H9 (cell line): ENCODE results near the gene PCNX2. TPM values are rescaled to one million over a fixed set of nuclear protein-coding genes. Genes with fewer than 3 reads are reported as not detected.

Experiments used
- DNase-seq: peaks from one replicate; pipeline ENCODE4 v3.0.0-alpha.2; 2017
- H2AFZ ChIP-seq: one replicate; pipeline ENCODE4 v1.6.1; 2013; ENCODE audit warnings: mild to moderate bottlenecking, low read length, control low read depth, moderate library complexity
- H2AK5ac ChIP-seq: 2 replicates; pipeline ENCODE4 v1.6.1; 2013; ENCODE audit warnings: low read length, control low read depth, mixed read lengths; ENCODE audit not compliant: insufficient read length
- H2BK120ac ChIP-seq: one replicate; pipeline ENCODE4 v1.6.1; 2013; ENCODE audit warnings: low read depth, mild to moderate bottlenecking, low read length, control low read depth, inconsistent platforms; ENCODE audit not compliant: poor library complexity, severe bottlenecking
- H2BK12ac ChIP-seq: 2 replicates; pipeline ENCODE4 v1.6.1; 2013; ENCODE audit warnings: low read length, control low read depth, mixed read lengths, low read depth; ENCODE audit not compliant: insufficient read length
- H2BK15ac ChIP-seq: 2 replicates; pipeline ENCODE4 v1.6.1; 2013; ENCODE audit warnings: low read depth, low read length, control low read depth
- H2BK20ac ChIP-seq: one replicate; pipeline ENCODE4 v1.6.1; 2013; ENCODE audit warnings: low read depth, mild to moderate bottlenecking, low read length, control low read depth, inconsistent platforms; ENCODE audit not compliant: poor library complexity, severe bottlenecking
- H2BK5ac ChIP-seq: 2 replicates; pipeline ENCODE4 v1.6.1; 2013; ENCODE audit warnings: low read length, control low read depth, mixed read lengths; ENCODE audit not compliant: insufficient read length
- H3K14ac ChIP-seq: 2 replicates; pipeline ENCODE4 v1.6.1; 2013; ENCODE audit warnings: low read length, control low read depth; ENCODE audit not compliant: insufficient read depth
- H3K18ac ChIP-seq: 2 replicates; pipeline ENCODE4 v1.6.1; 2013; ENCODE audit warnings: low read depth, mild to moderate bottlenecking, mixed read lengths, low read length, control low read depth; ENCODE audit not compliant: insufficient read length
- H3K23ac ChIP-seq: 2 replicates; pipeline ENCODE4 v1.6.1; 2013; ENCODE audit warnings: low read length, control low read depth, mixed read lengths, low read depth; ENCODE audit not compliant: insufficient read length
- H3K23me2 ChIP-seq: 2 replicates; pipeline ENCODE4 v1.6.1; 2013; ENCODE audit warnings: low read depth, mild to moderate bottlenecking, mixed read lengths, low read length, control low read depth; ENCODE audit not compliant: insufficient read length, poor library complexity, severe bottlenecking
- H3K27ac ChIP-seq: 2 replicates; pipeline ENCODE4 v1.5.1; 2013; ENCODE audit warnings: low read length, control low read depth, mixed read lengths, low read depth; ENCODE audit not compliant: insufficient read length
- H3K27me3 ChIP-seq: 2 replicates; pipeline ENCODE4 v1.6.1; 2013; ENCODE audit warnings: low read length, control low read depth, inconsistent platforms; ENCODE audit not compliant: insufficient read depth
- H3K4ac ChIP-seq: 2 replicates; pipeline ENCODE4 v1.6.1; 2013; ENCODE audit warnings: low read depth, mild to moderate bottlenecking, control low read depth, inconsistent platforms, low read length, moderate library complexity
- H3K4me1 ChIP-seq: 2 replicates; pipeline ENCODE4 v1.6.1; 2013; ENCODE audit warnings: low read length, control low read depth, inconsistent platforms; ENCODE audit not compliant: insufficient read depth
- H3K4me2 ChIP-seq: 2 replicates; pipeline ENCODE4 v1.6.1; 2013; ENCODE audit warnings: low read length, control low read depth, mixed read lengths; ENCODE audit not compliant: insufficient read length, insufficient read depth
- H3K56ac ChIP-seq: 2 replicates; pipeline ENCODE4 v1.6.1; 2013; ENCODE audit warnings: low read depth, mild to moderate bottlenecking, mixed read lengths, low read length, control low read depth; ENCODE audit not compliant: insufficient read length
- H3K79me1 ChIP-seq: 2 replicates; pipeline ENCODE4 v1.6.1; 2013; ENCODE audit warnings: low read depth, mild to moderate bottlenecking, moderate library complexity, low read length, control low read depth, inconsistent platforms; ENCODE audit not compliant: insufficient read depth, poor library complexity, severe bottlenecking
- H3K79me2 ChIP-seq: 2 replicates; pipeline ENCODE4 v1.6.1; 2013; ENCODE audit warnings: low read length, control low read depth, inconsistent platforms; ENCODE audit not compliant: insufficient read depth
- H3K9ac ChIP-seq: 2 replicates; pipeline ENCODE4 v1.6.1; 2013; ENCODE audit warnings: low read length, control low read depth, mixed read lengths; ENCODE audit not compliant: insufficient read length; ENCODE audit errors: extremely low read depth
- H3K9me3 ChIP-seq: one replicate; pipeline ENCODE4 v1.6.1; 2013; ENCODE audit warnings: low read depth, low read length, inconsistent platforms; ENCODE audit not compliant: control insufficient read depth
- H3T11ph ChIP-seq: one replicate; pipeline ENCODE4 v1.6.1; 2013; ENCODE audit warnings: mild to moderate bottlenecking, low read length, control low read depth, inconsistent platforms
- H4K20me1 ChIP-seq: one replicate; pipeline ENCODE4 v1.6.1; 2013; ENCODE audit not compliant: control insufficient read depth, insufficient read length, insufficient read depth
- H4K5ac ChIP-seq: 2 replicates; pipeline ENCODE4 v1.6.1; 2013; ENCODE audit warnings: low read depth, mild to moderate bottlenecking, mixed read lengths, low read length, control low read depth; ENCODE audit not compliant: insufficient read length
- H4K8ac ChIP-seq: replicated peaks from 2 replicates; pipeline ENCODE4 v1.6.1; 2013; ENCODE audit warnings: low read length, control low read depth, mixed read lengths, low read depth; ENCODE audit not compliant: insufficient read length
- H4K91ac ChIP-seq: 2 replicates; pipeline ENCODE4 v1.6.1; 2013; ENCODE audit warnings: low read depth, mild to moderate bottlenecking, moderate library complexity, mixed read lengths, low read length, control low read depth; ENCODE audit not compliant: insufficient read length
- H3K27ac Mint-ChIP-seq, 3 experiments: 2 replicates in 2 of 3; 3 replicates in 1 of 3; pipeline ENCODE4 v1.8.0; 2020 to 2021; ENCODE audit warnings: mixed read lengths in 3 of 3, mild to moderate bottlenecking in 1 of 3, moderate library complexity in 1 of 3
- H3K27me3 Mint-ChIP-seq: 2 replicates; pipeline ENCODE4 v1.8.0; 2021; ENCODE audit warnings: low read depth, mild to moderate bottlenecking, moderate library complexity, mixed read lengths
- H3K36me3 Mint-ChIP-seq, 3 experiments: 2 replicates in 2 of 3; 3 replicates in 1 of 3; pipeline ENCODE4 v1.8.0; 2020 to 2021; ENCODE audit warnings: low read depth in 3 of 3, mixed read lengths in 3 of 3; ENCODE audit not compliant: insufficient read depth in 1 of 3
- H3K4me1 Mint-ChIP-seq, 2 experiments: 2 replicates each; pipeline ENCODE4 v1.8.0; 2020; ENCODE audit warnings: mixed read lengths in 2 of 2
- H3K4me3 Mint-ChIP-seq, 2 experiments: 2 replicates in 1 of 2; 3 replicates in 1 of 2; pipeline ENCODE4 v1.8.0; 2020 to 2021; ENCODE audit warnings: mild to moderate bottlenecking in 2 of 2, mixed read lengths in 2 of 2, moderate library complexity in 1 of 2
- H3K9me3 Mint-ChIP-seq, 2 experiments: 2 replicates in 1 of 2; 3 replicates in 1 of 2; pipeline ENCODE4 v1.8.0; 2020; ENCODE audit warnings: mild to moderate bottlenecking in 2 of 2, mixed read lengths in 2 of 2, moderate library complexity in 1 of 2
- WGBS: extraction: QIAGEN DNeasy Blood & Tissue Kit; methylation state at CpG from one replicate; pipeline ENCODE4 v1.1.7; 2013; ENCODE audit warnings: missing lambda C conversion rate, low lambda C conversion rate, mixed read lengths; ENCODE audit not compliant: insufficient read length; ENCODE audit errors: extremely low coverage; 5-methylcytosine and 5-hydroxymethylcytosine counted together
- total RNA-seq: library from RNA; stranded (reverse); gene quantifications from 2 replicates; pipeline ENCODE4 v1.2.1, GENCODE V29; 2021
- TF ChIP-seq, protein P1 (sequence below): fragments of 200-600 bp; sonication (generic); conservative IDR thresholded peaks from 3 replicates; pipeline ENCODE4 v1.8.0; 2021; ENCODE audit warnings: antibody characterized with exemption, mild to moderate bottlenecking

Gene PCNX2
- total RNA-seq, 1 experiment from 2014 or later, result 45.1 TPM

DNA sequence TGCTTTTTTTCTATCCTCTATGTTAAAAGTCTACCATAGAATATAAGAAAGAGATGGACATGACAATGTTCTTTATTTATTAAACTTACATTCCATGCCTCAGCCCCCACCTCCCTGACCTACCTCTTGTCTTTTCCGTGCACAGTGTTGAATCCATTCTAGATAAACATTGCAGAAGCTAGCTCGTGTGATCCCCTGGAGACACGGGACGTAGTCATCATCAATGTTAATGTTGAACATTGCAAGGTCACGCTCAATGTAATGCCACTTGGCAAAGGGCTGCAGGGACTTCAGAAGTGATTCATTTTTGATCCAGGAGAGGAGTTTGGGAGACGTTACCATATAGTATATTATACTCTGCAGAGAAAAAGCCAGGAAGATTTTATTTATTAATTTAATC lies 278.7 kb downstream of the PCNX2 start:
- whole genome bisulfite sequencing, result no CpG with 5 or more reads among the region's 6 CpGs
- Mint-ChIP-seq H3K4me1 (peaks cover 6 to 13% of the 10 kb centered on the region in 2 experiments; a peak in 3 of 4 replicates), H3K27ac (no peak overlapping the region), H3K36me3 (peaks cover 20 to 32% (median 28%) of the 10 kb centered on the region in 3 experiments; a peak in 6 of 7 replicates), H3K9me3 (no peaks in the 10 kb centered on the region), H3K4me3 (no peak overlapping the region), H3K27me3 (no peaks in the 10 kb centered on the region)
- H4K5ac ChIP-seq, result no peak overlapping the region
- no peaks in the 10 kb centered on the region for H3K79me1 ChIP-seq
- no peaks in the 10 kb centered on the region for H3K27me3 ChIP-seq
- H2BK120ac ChIP-seq, result no peak overlapping the region
- no peak overlapping the region for H2BK20ac ChIP-seq
- H3K23ac ChIP-seq, result no peak overlapping the region
- H4K91ac ChIP-seq, result no peak overlapping the region
- no peak overlapping the region for H3K4ac ChIP-seq
- H3K9me3 ChIP-seq, result no peaks in the 10 kb centered on the region
- no peak overlapping the region for H2BK15ac ChIP-seq
- no peaks in the 10 kb centered on the region for H3K79me2 ChIP-seq
- H3K27ac ChIP-seq, result no peak overlapping the region
- no peak overlapping the region for H3T11ph ChIP-seq
- H2AK5ac ChIP-seq, result no peak overlapping the region
- H2AFZ ChIP-seq, result no peak overlapping the region
- H3K23me2 ChIP-seq, result no peaks in the 10 kb centered on the region
- TF ChIP-seq, protein P1, sequence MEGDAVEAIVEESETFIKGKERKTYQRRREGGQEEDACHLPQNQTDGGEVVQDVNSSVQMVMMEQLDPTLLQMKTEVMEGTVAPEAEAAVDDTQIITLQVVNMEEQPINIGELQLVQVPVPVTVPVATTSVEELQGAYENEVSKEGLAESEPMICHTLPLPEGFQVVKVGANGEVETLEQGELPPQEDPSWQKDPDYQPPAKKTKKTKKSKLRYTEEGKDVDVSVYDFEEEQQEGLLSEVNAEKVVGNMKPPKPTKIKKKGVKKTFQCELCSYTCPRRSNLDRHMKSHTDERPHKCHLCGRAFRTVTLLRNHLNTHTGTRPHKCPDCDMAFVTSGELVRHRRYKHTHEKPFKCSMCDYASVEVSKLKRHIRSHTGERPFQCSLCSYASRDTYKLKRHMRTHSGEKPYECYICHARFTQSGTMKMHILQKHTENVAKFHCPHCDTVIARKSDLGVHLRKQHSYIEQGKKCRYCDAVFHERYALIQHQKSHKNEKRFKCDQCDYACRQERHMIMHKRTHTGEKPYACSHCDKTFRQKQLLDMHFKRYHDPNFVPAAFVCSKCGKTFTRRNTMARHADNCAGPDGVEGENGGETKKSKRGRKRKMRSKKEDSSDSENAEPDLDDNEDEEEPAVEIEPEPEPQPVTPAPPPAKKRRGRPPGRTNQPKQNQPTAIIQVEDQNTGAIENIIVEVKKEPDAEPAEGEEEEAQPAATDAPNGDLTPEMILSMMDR, result no peak
- H4K20me1 ChIP-seq, result no peaks in the 10 kb centered on the region
- no peak overlapping the region for H2BK5ac ChIP-seq
- no peak overlapping the region for H3K14ac ChIP-seq
- H4K8ac ChIP-seq, result no peak overlapping the region
- no peak overlapping the region for H3K56ac ChIP-seq
- H2BK12ac ChIP-seq, result no peak overlapping the region
- no peak overlapping the region for H3K4me2 ChIP-seq
- no peak for DNase-seq
- H3K9ac ChIP-seq, result no peak overlapping the region
- no peaks in the 10 kb centered on the region for H3K4me1 ChIP-seq
- no peak overlapping the region for H3K18ac ChIP-seq
